HG03558 (cell line): ENCODE results near the gene PLEKHG4.

ENCODE experiments used
- ATAC-seq: cut with Tn5 transposase; IDR thresholded peaks from one replicate; pipeline ENCODE4 v1.9.1; 2021; ENCODE audit warnings: moderate number of reproducible peaks; ENCODE audit not compliant: unreplicated experiment; ENCODE audit errors: extremely low read depth

Gene PLEKHG4

GRCh38 chr16:67245186-67245585 lies 34.1 kb upstream of the PLEKHG4 start:
- no peak for ATAC-seq

- no peak for ATAC-seq
Measured at GRCh38 chr16:67245674-67246080, 33.7 kb upstream of the PLEKHG4 start.

- ATAC-seq: no peak
Measured at GRCh38 chr16:67246081-67246755, 33.1 kb upstream of the PLEKHG4 start.

GRCh38 chr16:67246756-67247191 lies 32.6 kb upstream of the PLEKHG4 start:
- ATAC-seq: no peak

- ATAC-seq: peak; percentile 38
Measured at GRCh38 chr16:67247192-67248072, 31.9 kb upstream of the PLEKHG4 start, which contains the start of gene FHOD1. FHOD1 (minus strand) TSS chr16:67247481; CDS start chr16:67247410, 71 bp downstream.

- ATAC-seq: no peak
Measured at GRCh38 chr16:67248073-67248400, 31.3 kb upstream of the PLEKHG4 start.

- ATAC-seq: no peak
Measured at GRCh38 chr16:67248401-67249177, 30.7 kb upstream of the PLEKHG4 start, which contains the start of gene SLC9A5. SLC9A5 (plus strand) TSS chr16:67248979; CDS start chr16:67249015, 36 bp downstream.

GRCh38 chr16:67249178-67250044 lies 29.9 kb upstream of the PLEKHG4 start:
- ATAC-seq: no peak

GRCh38 chr16:67250045-67250327 lies 29.3 kb upstream of the PLEKHG4 start:
- no peak for ATAC-seq

GRCh38 chr16:67252609-67253497 lies 26.5 kb upstream of the PLEKHG4 start:
- ATAC-seq: no peak

GRCh38 chr16:67254801-67255552 lies 24.4 kb upstream of the PLEKHG4 start:
- ATAC-seq: no peak

- no peak for ATAC-seq
Measured at GRCh38 chr16:67255553-67256221, 23.6 kb upstream of the PLEKHG4 start.

- ATAC-seq: no peak
Measured at GRCh38 chr16:67256701-67257230, 22.6 kb upstream of the PLEKHG4 start.

GRCh38 chr16:67257486-67258160 lies 21.7 kb upstream of the PLEKHG4 start:
- no peak for ATAC-seq

- no peak for ATAC-seq
Measured at GRCh38 chr16:67258161-67258835, 21.0 kb upstream of the PLEKHG4 start.

- ATAC-seq: no peak
Measured at GRCh38 chr16:67259705-67260104, 19.6 kb upstream of the PLEKHG4 start.
